ENCODE measurements around the gene ARAP2. TPM values are rescaled to one million over a fixed set of nuclear protein-coding genes. Genes with fewer than 3 reads are reported as not detected.

The ARAP2 gene
- total and polyA plus RNA-seq, 7 experiments from 2014 or later: 10.4 to 78.5 (median 43.5) TPM

DNA sequence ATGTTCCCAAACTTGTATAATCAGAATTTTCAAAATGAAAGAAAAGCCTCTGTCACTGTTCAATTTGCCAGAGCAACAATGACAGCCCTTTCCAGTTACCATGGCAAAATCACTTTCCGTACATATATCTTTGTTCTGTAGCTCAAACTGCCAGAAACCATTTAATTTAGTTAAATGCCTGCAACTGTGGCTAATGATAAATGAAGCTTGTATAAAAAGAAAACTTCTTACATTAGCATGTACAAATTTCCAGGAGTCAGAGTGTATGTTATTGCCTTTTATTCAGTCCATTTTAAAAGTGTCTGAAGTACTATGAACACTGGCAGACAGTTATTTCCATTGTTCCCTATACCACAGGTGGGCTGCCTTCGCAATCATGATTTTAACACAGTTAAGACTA is 30.3 kb downstream of the ARAP2 start:
- H3K9me3 Mint-ChIP-seq: no peaks in the 10 kb centered on the region
- intact Hi-C loops (cut with micrococcal nuclease): no loop called here
- DNase-seq: no peak
- CTCF ChIA-PET: interaction anchor here (0.6 kb wide), 1 partner anchor 55 kb away, joined by 4 read pairs; no protein-coding TSS in a partner anchor
- H3K4me1 Mint-ChIP-seq: peaks cover 21 to 53% (median 46%) of the 10 kb centered on the region in 7 donors
- ATAC-seq: no peak
- H3K4me3 Mint-ChIP-seq: no peak overlapping the region
- Histone ChIP-seq H3K27ac (ENCODE audit: low read depth, low read length) (no peak overlapping the region), H3K9me3 (ENCODE audit: control insufficient read depth in 2 of 3, low read length in 3 of 3) (no peaks in the 10 kb centered on the region), H3K4me3 (ENCODE audit: low read length) (no peak overlapping the region), H3K4me1 (ENCODE audit: control insufficient read depth in 2 of 2, insufficient read depth in 2 of 2, low read length in 2 of 2) (peaks cover 0 to 50% of the 10 kb centered on the region in 2 donors), H3K27me3 (ENCODE audit: control insufficient read depth in 2 of 2, insufficient read depth in 2 of 2, low read length in 2 of 2) (no peaks in the 10 kb centered on the region), H3K36me3 (ENCODE audit: control insufficient read depth in 2 of 3, insufficient read depth in 3 of 3, low read length in 3 of 3) (peaks cover 0 to 4% (median 3%) of the 10 kb centered on the region in 3 experiments)
- H3K36me3 Mint-ChIP-seq: peaks cover 7 to 43% (median 22%) of the 10 kb centered on the region in 5 donors
- POLR2A ChIA-PET: interaction anchor here (1.1 kb wide), 1 partner anchor 20 kb away, joined by 5 read pairs; no protein-coding TSS in a partner anchor
- no peaks in the 10 kb centered on the region for H3K27me3 Mint-ChIP-seq
- no peak overlapping the region for H3K27ac Mint-ChIP-seq

DNA sequence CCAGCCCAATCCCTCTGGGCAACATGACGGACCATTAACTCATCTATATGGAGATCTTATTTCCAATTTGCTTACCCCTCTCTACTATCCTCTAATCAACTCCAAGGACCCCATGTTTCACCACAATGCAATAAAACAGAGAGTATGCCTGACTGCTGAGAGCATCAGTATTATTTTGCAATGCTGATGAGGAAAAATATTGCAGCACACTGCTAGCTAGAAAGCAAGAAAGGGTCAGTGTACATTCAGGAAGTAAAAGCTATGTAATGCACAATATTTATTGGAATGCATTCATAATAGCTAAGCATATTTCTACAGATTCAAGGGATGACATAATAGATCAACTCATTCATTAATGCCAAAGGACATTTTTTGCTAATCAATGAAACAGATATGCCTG is 33.2 kb downstream of the ARAP2 start:
- H3K27me3 ChIP-seq (ENCODE audit: control insufficient read depth in 2 of 2, insufficient read depth in 2 of 2, low read length in 2 of 2): no peaks in the 10 kb centered on the region
- DNase-seq (no peak), ATAC-seq (no peak)
- Mint-ChIP-seq H3K9me3 (no peaks in the 10 kb centered on the region), H3K27ac (peak overlapping the region in 2 of 9 donors; percentile 1 to 63), H3K27me3 (no peaks in the 10 kb centered on the region), H3K4me1 (peaks cover 16 to 57% (median 47%) of the 10 kb centered on the region in 7 donors), H3K4me3 (no peak overlapping the region), H3K36me3 (peaks cover 7 to 55% (median 32%) of the 10 kb centered on the region in 5 donors)
- no peak overlapping the region for H3K27ac ChIP-seq (ENCODE audit: low read depth, low read length)
- H3K4me3 ChIP-seq (ENCODE audit: low read length): no peak overlapping the region
- intact Hi-C loops (cut with micrococcal nuclease): loop anchor here in 1 of 2 donors (2.0 kb wide), 1 partner anchor 14 kb away; no protein-coding TSS in a partner anchor
- ChIA-PET CTCF (no interaction called here), POLR2A (interaction anchor here (0.7 kb wide), 1 partner anchor 36 kb away, joined by 4 read pairs; no protein-coding TSS in a partner anchor)
- peaks cover 0 to 4% (median 3%) of the 10 kb centered on the region in 3 experiments for H3K36me3 ChIP-seq (ENCODE audit: control insufficient read depth in 2 of 3, insufficient read depth in 3 of 3, low read length in 3 of 3)
- peaks cover 5 to 48% of the 10 kb centered on the region in 2 donors for H3K4me1 ChIP-seq (ENCODE audit: control insufficient read depth in 2 of 2, insufficient read depth in 2 of 2, low read length in 2 of 2)
- H3K9me3 ChIP-seq (ENCODE audit: control insufficient read depth in 2 of 3, low read length in 3 of 3): no peaks in the 10 kb centered on the region

DNA sequence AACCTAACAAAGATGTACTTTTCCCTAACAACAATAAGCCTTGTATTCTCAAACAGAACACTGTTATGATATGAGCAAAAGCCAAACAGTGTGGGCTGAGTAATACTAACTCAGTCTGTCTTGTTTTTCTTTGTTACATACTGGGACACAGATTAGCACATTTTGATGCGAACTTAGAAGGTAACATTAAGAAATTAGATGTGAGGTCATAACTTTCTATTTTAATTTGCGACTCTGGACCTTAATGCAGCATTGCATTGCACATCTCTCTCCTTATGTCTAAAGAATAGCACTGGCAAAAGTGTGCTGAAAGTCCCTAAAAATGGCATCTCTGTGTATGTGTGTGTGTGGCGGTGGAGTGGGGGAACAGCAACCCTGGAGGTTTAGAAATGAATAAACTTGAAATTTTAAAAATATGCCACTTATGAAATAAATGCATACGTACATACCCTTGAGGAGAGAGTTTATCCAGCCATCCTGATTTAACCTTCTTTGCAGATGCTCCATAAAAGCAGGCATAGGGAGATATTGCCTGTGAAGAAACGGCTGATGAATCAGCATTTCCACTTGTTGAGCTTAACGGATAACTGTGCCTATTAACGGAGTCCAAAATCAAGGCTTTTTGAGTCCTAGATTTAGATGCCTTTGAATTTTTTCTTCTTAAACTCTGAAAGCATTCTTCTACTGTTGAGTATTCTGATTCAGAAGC is 34.2 kb downstream of the ARAP2 start:
- Mint-ChIP-seq H3K4me1 (peaks cover 16 to 56% (median 47%) of the 10 kb centered on the region in 7 donors), H3K36me3 (peaks cover 7 to 59% (median 33%) of the 10 kb centered on the region in 5 donors), H3K27ac (peak overlapping the region in 4 of 9 donors; percentile 19 to 81 (median 54)), H3K4me3 (peak overlapping the region in 3 of 10 donors; percentile 7 to 53 (median 22)), H3K9me3 (no peaks in the 10 kb centered on the region), H3K27me3 (no peaks in the 10 kb centered on the region)
- H3K27me3 ChIP-seq (ENCODE audit: control insufficient read depth in 2 of 2, insufficient read depth in 2 of 2, low read length in 2 of 2): no peaks in the 10 kb centered on the region
- DNase-seq (no peak), ATAC-seq (no peak)
- intact Hi-C loops (cut with micrococcal nuclease): loop anchor here (1.0 to 2.0 kb wide), 6 partner anchors 15 to 76 kb away; no protein-coding TSS in a partner anchor
- no peak overlapping the region for H3K4me3 ChIP-seq (ENCODE audit: low read length)
- H3K9me3 ChIP-seq (ENCODE audit: control insufficient read depth in 2 of 3, low read length in 3 of 3): no peaks in the 10 kb centered on the region
- CTCF ChIA-PET: no interaction called here
- H3K36me3 ChIP-seq (ENCODE audit: control insufficient read depth in 2 of 3, insufficient read depth in 3 of 3, low read length in 3 of 3): peaks cover 0 to 4% (median 3%) of the 10 kb centered on the region in 3 experiments
- POLR2A ChIA-PET: interaction anchor here (0.7 kb wide), 1 partner anchor 37 kb away, joined by 4 read pairs; no protein-coding TSS in a partner anchor
- H3K27ac ChIP-seq (ENCODE audit: low read depth, low read length): no peak overlapping the region
- H3K4me1 ChIP-seq (ENCODE audit: control insufficient read depth in 2 of 2, insufficient read depth in 2 of 2, low read length in 2 of 2): peaks cover 5 to 45% of the 10 kb centered on the region in 2 donors

DNA sequence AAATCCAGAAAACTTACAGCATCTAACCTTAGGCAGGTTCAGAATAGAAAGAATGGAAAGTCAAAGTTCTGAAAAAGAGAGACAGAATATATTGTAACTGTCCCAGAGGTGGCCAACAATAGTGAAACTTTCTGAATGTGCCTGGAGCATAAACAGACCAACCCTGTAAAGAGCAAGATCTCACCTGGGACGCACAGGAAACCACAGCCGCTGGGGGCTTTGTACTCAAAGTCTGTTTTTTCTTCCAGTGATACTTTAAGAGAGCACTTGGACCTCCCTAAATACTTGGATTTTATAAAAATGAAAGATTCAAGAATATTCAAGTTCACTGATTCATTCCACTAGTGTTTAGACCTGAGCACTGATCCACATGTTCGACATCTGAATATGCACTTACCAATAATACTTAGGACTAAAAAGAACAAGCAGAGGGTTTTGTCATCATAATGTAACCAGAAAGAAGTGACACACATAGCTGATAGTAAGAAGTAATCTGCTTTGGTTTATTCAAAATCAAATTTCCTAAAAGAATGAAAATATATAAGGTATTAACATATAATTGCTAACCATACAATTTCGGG is 35.3 kb downstream of the ARAP2 start:
- peaks cover 16 to 53% (median 43%) of the 10 kb centered on the region in 7 donors for H3K4me1 Mint-ChIP-seq
- ChIA-PET CTCF (no interaction called here), POLR2A (interaction anchor here (0.6 kb wide), 1 partner anchor 24 kb away, joined by 3 read pairs; no protein-coding TSS in a partner anchor)
- Histone ChIP-seq H3K4me3 (ENCODE audit: low read length) (no peak overlapping the region), H3K27ac (ENCODE audit: low read depth, low read length) (no peak overlapping the region), H3K27me3 (ENCODE audit: control insufficient read depth in 2 of 2, insufficient read depth in 2 of 2, low read length in 2 of 2) (no peaks in the 10 kb centered on the region), H3K9me3 (ENCODE audit: control insufficient read depth in 2 of 3, low read length in 3 of 3) (no peaks in the 10 kb centered on the region), H3K4me1 (ENCODE audit: control insufficient read depth in 2 of 2, insufficient read depth in 2 of 2, low read length in 2 of 2) (peaks cover 5 to 45% of the 10 kb centered on the region in 2 donors), H3K36me3 (ENCODE audit: control insufficient read depth in 2 of 3, insufficient read depth in 3 of 3, low read length in 3 of 3) (peaks cover 0 to 4% (median 3%) of the 10 kb centered on the region in 3 experiments)
- H3K27me3 Mint-ChIP-seq: no peaks in the 10 kb centered on the region
- H3K9me3 Mint-ChIP-seq: no peaks in the 10 kb centered on the region
- ATAC-seq (peak; percentile 79), DNase-seq (peak in 6 of 9 donors; percentile 22 to 42 (median 32))
- intact Hi-C loops (cut with micrococcal nuclease): loop anchor here (1.0 to 2.0 kb wide), 5 partner anchors 18 to 77 kb away; no protein-coding TSS in a partner anchor
- peaks cover 11 to 59% (median 38%) of the 10 kb centered on the region in 5 donors for H3K36me3 Mint-ChIP-seq
- peak overlapping the region in 7 of 9 donors; percentile 20 to 84 (median 45) for H3K27ac Mint-ChIP-seq
- H3K4me3 Mint-ChIP-seq: peak overlapping the region in 9 of 10 donors; percentile 34 to 68 (median 57)

DNA sequence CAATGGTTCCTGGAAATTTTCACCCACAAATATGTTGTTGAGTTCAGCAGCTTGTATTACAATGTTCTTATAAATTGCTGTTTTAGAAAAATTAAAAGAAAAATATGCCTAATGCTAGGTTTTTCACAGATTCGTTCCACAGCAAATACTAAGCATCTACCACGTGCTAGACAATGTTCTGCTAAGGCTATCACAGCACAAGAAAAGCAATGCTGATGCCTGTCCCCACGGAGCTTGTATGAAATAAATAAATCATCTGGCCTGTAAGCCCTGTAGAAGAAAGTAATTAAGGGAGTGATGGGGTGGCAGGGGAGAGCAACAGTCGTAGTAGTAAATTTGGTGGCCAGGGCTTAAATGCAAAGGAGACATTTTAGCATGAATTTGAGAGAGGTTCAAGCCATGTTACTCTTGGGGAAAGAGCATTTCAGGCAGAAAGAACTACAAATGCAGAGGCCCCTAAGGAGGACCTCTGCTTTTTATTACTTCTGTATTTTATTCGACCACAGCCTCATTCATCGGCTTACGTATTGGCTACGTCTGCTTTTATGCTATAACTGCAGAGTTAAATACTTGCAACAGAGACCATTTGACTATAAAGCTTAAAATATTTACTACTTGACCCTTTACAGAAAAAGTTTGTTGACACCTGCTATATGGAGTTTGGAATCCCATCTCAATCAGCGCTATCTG is 36.3 kb downstream of the ARAP2 start:
- Mint-ChIP-seq H3K36me3 (peaks cover 10 to 57% (median 38%) of the 10 kb centered on the region in 5 donors), H3K27me3 (no peaks in the 10 kb centered on the region), H3K27ac (peak overlapping the region in 4 of 9 donors; percentile 23 to 84 (median 43)), H3K4me3 (peak overlapping the region in 4 of 10 donors; percentile 5 to 68 (median 28)), H3K4me1 (peaks cover 23 to 55% (median 46%) of the 10 kb centered on the region in 7 donors), H3K9me3 (no peaks in the 10 kb centered on the region)
- intact Hi-C loops (cut with micrococcal nuclease): loop anchor here (2.0 kb wide), 2 partner anchors 17 to 33 kb away; no protein-coding TSS in a partner anchor
- DNase-seq (no peak), ATAC-seq (no peak)
- peaks cover 0 to 4% (median 3%) of the 10 kb centered on the region in 3 experiments for H3K36me3 ChIP-seq (ENCODE audit: control insufficient read depth in 2 of 3, insufficient read depth in 3 of 3, low read length in 3 of 3)
- no peaks in the 10 kb centered on the region for H3K9me3 ChIP-seq (ENCODE audit: control insufficient read depth in 2 of 3, low read length in 3 of 3)
- no peaks in the 10 kb centered on the region for H3K27me3 ChIP-seq (ENCODE audit: control insufficient read depth in 2 of 2, insufficient read depth in 2 of 2, low read length in 2 of 2)
- CTCF ChIA-PET: no interaction called here
- no peak overlapping the region for H3K27ac ChIP-seq (ENCODE audit: low read depth, low read length)
- POLR2A ChIA-PET: interaction anchor here (0.6 kb wide), 1 partner anchor 25 kb away, joined by 3 read pairs; no protein-coding TSS in a partner anchor
- peaks cover 5 to 45% of the 10 kb centered on the region in 2 donors for H3K4me1 ChIP-seq (ENCODE audit: control insufficient read depth in 2 of 2, insufficient read depth in 2 of 2, low read length in 2 of 2)
- no peak overlapping the region for H3K4me3 ChIP-seq (ENCODE audit: low read length)

DNA sequence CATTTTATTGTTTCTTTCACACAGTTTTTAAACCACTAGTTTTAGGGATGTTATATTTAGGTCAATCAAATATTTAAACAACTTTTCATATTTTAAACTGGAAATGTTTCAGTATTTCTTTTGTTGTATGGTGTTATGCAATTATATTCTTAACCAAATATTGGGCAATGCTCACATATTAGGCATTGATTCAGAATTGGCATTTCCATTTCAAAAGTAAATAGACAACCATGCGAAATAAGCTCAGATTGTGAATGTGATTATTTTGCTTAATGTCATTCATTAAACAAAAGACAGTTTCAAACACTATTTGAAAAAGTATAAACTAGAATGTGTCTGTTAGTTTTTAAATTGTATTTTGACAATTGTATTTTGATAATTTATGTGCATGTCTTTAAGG is 36.9 kb downstream of the ARAP2 start:
- POLR2A ChIA-PET: no interaction called here
- peaks cover 24 to 55% (median 46%) of the 10 kb centered on the region in 7 donors for H3K4me1 Mint-ChIP-seq
- Histone ChIP-seq H3K4me1 (ENCODE audit: control insufficient read depth in 2 of 2, insufficient read depth in 2 of 2, low read length in 2 of 2) (peaks cover 5 to 48% of the 10 kb centered on the region in 2 donors), H3K4me3 (ENCODE audit: low read length) (no peak overlapping the region), H3K27ac (ENCODE audit: low read depth, low read length) (no peak overlapping the region), H3K9me3 (ENCODE audit: control insufficient read depth in 2 of 3, low read length in 3 of 3) (no peaks in the 10 kb centered on the region), H3K27me3 (ENCODE audit: control insufficient read depth in 2 of 2, insufficient read depth in 2 of 2, low read length in 2 of 2) (no peaks in the 10 kb centered on the region), H3K36me3 (ENCODE audit: control insufficient read depth in 2 of 3, insufficient read depth in 3 of 3, low read length in 3 of 3) (peaks cover 0 to 8% (median 3%) of the 10 kb centered on the region in 3 experiments)
- CTCF ChIA-PET: no interaction called here
- DNase-seq (no peak), ATAC-seq (no peak)
- intact Hi-C loops (cut with micrococcal nuclease): no loop called here
- no peaks in the 10 kb centered on the region for H3K27me3 Mint-ChIP-seq
- H3K36me3 Mint-ChIP-seq: peaks cover 8 to 55% (median 35%) of the 10 kb centered on the region in 5 donors
- H3K9me3 Mint-ChIP-seq: no peaks in the 10 kb centered on the region
- H3K4me3 Mint-ChIP-seq: no peak overlapping the region
- H3K27ac Mint-ChIP-seq: no peak overlapping the region
